Gastroesophageal sphincter (tissue), 4 donors: ENCODE data around the gene PTPRJ. TPM values are rescaled to one million over a fixed set of nuclear protein-coding genes. Genes with fewer than 3 reads are reported as not detected.

Experiments
- ATAC-seq: fragments of 150-250 bp; one replicate; pipeline ENCODE4 v1.9.1; 2016; ENCODE audit warnings: mild to moderate bottlenecking, moderate library complexity
- H3K27ac ChIP-seq, 4 donors: fragments of 200-600 bp; sonication (generic) in 3 of 4; 1 replicate in 3 of 4; 2 replicates in 1 of 4; pipeline ENCODE4 v1.5.1; 2016 to 2019
- H3K27me3 ChIP-seq: fragments of 200-600 bp; sonication (generic); one replicate; pipeline ENCODE4 v1.5.1; 2019
- H3K36me3 ChIP-seq, 2 donors: fragments of 200-600 bp; sonication (generic); one replicate each; pipeline ENCODE4 v1.5.1; 2019; ENCODE audit warnings: control low read depth in 1 of 2
- H3K4me1 ChIP-seq, 3 donors: fragments of 200-600 bp; sonication (generic); 1 replicate in 2 of 3; 2 replicates in 1 of 3; pipeline ENCODE4 v1.5.1; 2016 to 2019; ENCODE audit warnings: control low read depth in 2 of 3
- H3K4me3 ChIP-seq, 2 donors: fragments of 200-600 bp; sonication (generic); one replicate each; pipeline ENCODE4 v1.5.1; 2019; ENCODE audit warnings: mild to moderate bottlenecking in 1 of 2, moderate library complexity in 1 of 2
- H3K9me3 ChIP-seq, 3 donors: fragments of 200-600 bp; sonication (generic); one replicate each; pipeline ENCODE4 v1.5.1; 2017 to 2019; ENCODE audit warnings: control low read depth in 2 of 3
- EP300 ChIP-seq: sonication (generic); formaldehyde crosslinking; IDR thresholded peaks from one replicate; pipeline ENCODE4 v1.6.1; 2017; ENCODE audit warnings: antibody characterized with exemption, mild to moderate bottlenecking
- POLR2A ChIP-seq, 2 donors: fragments of 450-650 bp; IDR thresholded peaks; one replicate each; pipeline ENCODE4 v1.6.1; 2017; ENCODE audit warnings: antibody characterized with exemption in 2 of 2, mild to moderate bottlenecking in 2 of 2, moderate library complexity in 1 of 2
- POLR2AphosphoS5 ChIP-seq: sonication (generic); formaldehyde crosslinking; IDR thresholded peaks from one replicate; pipeline ENCODE4 v1.6.1; 2017; ENCODE audit warnings: antibody characterized with exemption
- WGBS, 2 donors: methylation state at CpG; one replicate each; pipeline ENCODE4 v1.1.5; 2018; ENCODE audit warnings: low coverage in 1 of 2; 5-methylcytosine and 5-hydroxymethylcytosine counted together
- total RNA-seq, 4 donors: library from RNA; depleted of rRNA; stranded (reverse); fragments of >200 nt; gene quantifications; one replicate each; pipeline ENCODE4 v1.1.0, GENCODE V29; 2016
- TF ChIP-seq, protein P1 (sequence below), 4 experiments: fragments of 200-600 bp in 2 of 4; fragments of 450-650 bp in 2 of 4; sonication (generic) in 1 of 4; IDR thresholded peaks; one replicate each; pipeline ENCODE4 v1.5.1; 2017 to 2019; ENCODE audit warnings: antibody characterized with exemption in 4 of 4, mild to moderate bottlenecking in 2 of 4, moderate library complexity in 2 of 4

PTPRJ gene
- total RNA-seq, 4 donors from 2014 or later, result 5.4 to 13.5 (median 10.5) TPM

DNA sequence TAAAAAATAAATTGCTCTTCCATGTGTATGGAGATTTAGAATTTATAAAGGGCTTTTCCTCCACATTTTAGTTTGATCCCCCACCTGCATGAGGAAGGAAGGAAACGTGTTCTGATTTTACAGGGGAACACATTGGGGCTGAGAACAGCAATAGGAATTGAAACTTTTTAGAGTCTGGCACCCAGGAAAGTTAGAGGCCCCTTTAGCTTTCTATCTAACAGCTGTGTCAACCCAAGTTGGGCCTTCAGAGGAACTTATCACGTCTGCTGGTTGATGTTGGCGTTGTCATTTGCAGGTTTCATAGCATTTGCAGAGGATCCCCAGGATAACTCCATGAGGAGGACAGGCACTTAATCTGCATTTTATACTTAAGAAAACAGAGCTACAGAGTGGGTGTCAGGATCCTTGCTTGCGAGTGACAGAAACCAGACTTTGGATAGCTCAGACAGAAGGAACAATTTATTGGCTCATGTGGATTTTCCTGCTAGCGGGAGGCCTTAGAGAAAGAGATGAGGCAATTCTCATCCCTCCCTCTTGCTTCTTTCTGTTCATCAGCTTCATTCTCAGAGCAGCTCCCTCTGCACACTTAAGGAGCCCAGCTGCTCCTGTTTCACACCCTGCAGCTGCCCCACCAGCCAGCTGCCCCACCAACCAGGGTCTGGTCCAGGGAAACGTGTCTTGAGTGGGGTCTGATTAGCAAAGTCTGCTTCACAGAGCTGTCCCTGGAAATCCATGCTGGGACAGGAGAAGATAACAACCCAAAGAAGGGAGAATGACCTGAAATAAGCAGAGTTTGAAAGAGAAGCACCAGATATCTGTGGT lies 143.8 kb downstream of the PTPRJ start:
- WGBS, 2 donors, result 58 to 66% methylated on average over 4 to 6 of the region's 6 CpGs
- no peak overlapping the region for H3K27ac ChIP-seq

DNA sequence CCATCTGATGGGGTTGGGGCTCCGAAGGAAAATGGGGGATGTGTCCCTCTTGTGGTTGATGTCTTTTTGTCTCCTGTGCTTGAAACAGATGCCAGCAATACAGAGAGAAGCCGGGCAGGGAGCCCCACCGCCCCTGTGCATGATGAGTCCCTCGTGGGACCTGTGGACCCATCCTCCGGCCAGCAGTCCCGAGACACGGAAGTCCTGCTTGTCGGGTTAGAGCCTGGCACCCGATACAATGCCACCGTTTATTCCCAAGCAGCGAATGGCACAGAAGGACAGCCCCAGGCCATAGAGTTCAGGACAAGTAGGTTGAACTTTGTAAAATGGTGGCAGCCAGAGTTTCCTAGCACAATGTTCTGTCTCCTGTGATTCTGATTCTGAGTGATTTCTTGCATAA lies 144.5 kb downstream of the PTPRJ start:
- WGBS, 2 donors, result 79% methylated on average over 2 of the region's 11 CpGs; no CpG with 5 or more reads in 1 of the 2 donors
- no peaks in the 10 kb centered on the region for H3K4me1 ChIP-seq
- peaks cover 0 to 56% of the 10 kb centered on the region in 2 donors for H3K36me3 ChIP-seq
- no peak overlapping the region for H3K4me3 ChIP-seq
- no peaks in the 10 kb centered on the region for H3K27me3 ChIP-seq
- H3K27ac ChIP-seq, result no peak overlapping the region
- ATAC-seq, result no peak
- no peaks in the 10 kb centered on the region for H3K9me3 ChIP-seq
- TF ChIP-seq POLR2A (IDR thresholded peaks at IDR 0.05), result no peak
- no peak for TF ChIP-seq EP300
- TF ChIP-seq, protein P1, sequence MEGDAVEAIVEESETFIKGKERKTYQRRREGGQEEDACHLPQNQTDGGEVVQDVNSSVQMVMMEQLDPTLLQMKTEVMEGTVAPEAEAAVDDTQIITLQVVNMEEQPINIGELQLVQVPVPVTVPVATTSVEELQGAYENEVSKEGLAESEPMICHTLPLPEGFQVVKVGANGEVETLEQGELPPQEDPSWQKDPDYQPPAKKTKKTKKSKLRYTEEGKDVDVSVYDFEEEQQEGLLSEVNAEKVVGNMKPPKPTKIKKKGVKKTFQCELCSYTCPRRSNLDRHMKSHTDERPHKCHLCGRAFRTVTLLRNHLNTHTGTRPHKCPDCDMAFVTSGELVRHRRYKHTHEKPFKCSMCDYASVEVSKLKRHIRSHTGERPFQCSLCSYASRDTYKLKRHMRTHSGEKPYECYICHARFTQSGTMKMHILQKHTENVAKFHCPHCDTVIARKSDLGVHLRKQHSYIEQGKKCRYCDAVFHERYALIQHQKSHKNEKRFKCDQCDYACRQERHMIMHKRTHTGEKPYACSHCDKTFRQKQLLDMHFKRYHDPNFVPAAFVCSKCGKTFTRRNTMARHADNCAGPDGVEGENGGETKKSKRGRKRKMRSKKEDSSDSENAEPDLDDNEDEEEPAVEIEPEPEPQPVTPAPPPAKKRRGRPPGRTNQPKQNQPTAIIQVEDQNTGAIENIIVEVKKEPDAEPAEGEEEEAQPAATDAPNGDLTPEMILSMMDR (IDR thresholded peaks at IDR 0.05), result no peak
- no peak for TF ChIP-seq POLR2AphosphoS5

More for the DNA sequence above, 143.8 kb downstream of the PTPRJ start:
- H3K9me3 ChIP-seq, result no peaks in the 10 kb centered on the region
- no peak overlapping the region for H3K4me3 ChIP-seq
- TF ChIP-seq EP300 (no peak), POLR2A (IDR thresholded peaks at IDR 0.05) (no peak), POLR2AphosphoS5 (no peak)
- TF ChIP-seq, protein P1 (IDR thresholded peaks at IDR 0.05), result no peak
- no peaks in the 10 kb centered on the region for H3K4me1 ChIP-seq
- H3K36me3 ChIP-seq, result peaks cover 0 to 48% of the 10 kb centered on the region in 2 donors
- no peaks in the 10 kb centered on the region for H3K27me3 ChIP-seq
- ATAC-seq, result no peak

DNA sequence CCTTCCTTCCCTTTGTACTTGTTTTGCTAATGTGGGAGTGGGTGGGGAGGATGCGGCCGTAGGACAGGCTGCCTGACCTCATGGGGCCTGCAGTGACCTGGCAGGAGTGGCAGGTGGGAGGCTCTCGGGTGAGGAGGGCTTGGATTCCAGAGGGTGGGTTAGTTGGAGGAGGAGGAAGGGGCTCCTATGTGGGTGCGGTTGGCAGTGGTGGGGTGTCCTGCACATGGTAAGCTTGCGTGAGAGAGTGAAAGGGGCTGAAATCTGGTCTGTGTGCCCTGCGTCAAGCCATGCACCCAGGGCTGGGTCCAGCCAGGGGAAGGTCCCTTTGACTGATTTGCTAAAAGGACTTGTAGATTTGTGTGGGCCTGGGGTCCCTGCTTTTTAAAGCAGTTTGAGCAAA lies 145.5 kb downstream of the PTPRJ start:
- no peak overlapping the region for H3K4me3 ChIP-seq
- no peak overlapping the region for H3K27ac ChIP-seq
- H3K36me3 ChIP-seq, result peaks cover 0 to 59% of the 10 kb centered on the region in 2 donors
- no peaks in the 10 kb centered on the region for H3K4me1 ChIP-seq
- 93 to 100% methylated on average over 1 to 3 of the region's 6 CpGs for WGBS, 2 donors
- ATAC-seq, result no peak
- H3K27me3 ChIP-seq, result no peaks in the 10 kb centered on the region
- no peaks in the 10 kb centered on the region for H3K9me3 ChIP-seq
- TF ChIP-seq POLR2A (IDR thresholded peaks at IDR 0.05) (no peak), POLR2AphosphoS5 (no peak), EP300 (no peak)
- TF ChIP-seq, protein P1 (IDR thresholded peaks at IDR 0.05), result no peak

DNA sequence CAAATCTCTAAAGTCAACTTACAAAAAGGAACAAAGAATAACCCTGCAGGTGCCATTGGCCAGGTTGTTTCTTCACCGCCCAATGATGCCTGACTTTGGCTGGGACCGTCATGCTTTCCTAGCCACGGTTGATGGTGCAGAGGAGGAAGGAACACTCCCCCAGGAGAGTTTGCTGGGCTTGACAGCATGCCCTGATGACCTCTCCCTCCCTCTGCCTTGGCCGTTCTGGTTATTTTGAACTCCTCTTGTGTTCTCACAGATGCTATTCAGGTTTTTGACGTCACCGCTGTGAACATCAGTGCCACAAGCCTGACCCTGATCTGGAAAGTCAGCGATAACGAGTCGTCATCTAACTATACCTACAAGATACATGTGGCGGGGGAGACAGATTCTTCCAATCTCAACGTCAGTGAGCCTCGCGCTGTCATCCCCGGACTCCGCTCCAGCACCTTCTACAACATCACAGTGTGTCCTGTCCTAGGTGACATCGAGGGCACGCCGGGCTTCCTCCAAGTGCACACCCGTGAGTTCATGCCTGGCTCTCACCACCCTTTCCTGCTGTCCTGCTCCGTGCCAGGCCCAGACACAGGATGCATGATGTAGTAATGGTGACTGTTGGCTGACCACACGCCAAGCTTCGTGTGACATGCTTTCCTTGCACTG lies 147.3 kb downstream of the PTPRJ start:
- H3K27me3 ChIP-seq, result no peaks in the 10 kb centered on the region
- no peak overlapping the region for H3K4me3 ChIP-seq
- ATAC-seq, result no peak
- TF ChIP-seq POLR2AphosphoS5, result no peak
- no peak for TF ChIP-seq POLR2A (IDR thresholded peaks at IDR 0.05)
- TF ChIP-seq, protein P1 (IDR thresholded peaks at IDR 0.05), result no peak
- TF ChIP-seq EP300, result no peak
- no peaks in the 10 kb centered on the region for H3K4me1 ChIP-seq
- H3K36me3 ChIP-seq, result peaks cover 0 to 59% of the 10 kb centered on the region in 2 donors
- no peaks in the 10 kb centered on the region for H3K9me3 ChIP-seq
- H3K27ac ChIP-seq, result no peak overlapping the region
- WGBS, 2 donors, result 80 to 92% methylated on average over 8 to 19 of the region's 22 CpGs
